ENCODE data around the gene APBA2.
"Not testable (repeated sequence)": the region's sequence is repeated elsewhere in the genome, so short reads cannot be mapped to it uniquely, and the experiment has no call there.

Gene APBA2

DNA sequence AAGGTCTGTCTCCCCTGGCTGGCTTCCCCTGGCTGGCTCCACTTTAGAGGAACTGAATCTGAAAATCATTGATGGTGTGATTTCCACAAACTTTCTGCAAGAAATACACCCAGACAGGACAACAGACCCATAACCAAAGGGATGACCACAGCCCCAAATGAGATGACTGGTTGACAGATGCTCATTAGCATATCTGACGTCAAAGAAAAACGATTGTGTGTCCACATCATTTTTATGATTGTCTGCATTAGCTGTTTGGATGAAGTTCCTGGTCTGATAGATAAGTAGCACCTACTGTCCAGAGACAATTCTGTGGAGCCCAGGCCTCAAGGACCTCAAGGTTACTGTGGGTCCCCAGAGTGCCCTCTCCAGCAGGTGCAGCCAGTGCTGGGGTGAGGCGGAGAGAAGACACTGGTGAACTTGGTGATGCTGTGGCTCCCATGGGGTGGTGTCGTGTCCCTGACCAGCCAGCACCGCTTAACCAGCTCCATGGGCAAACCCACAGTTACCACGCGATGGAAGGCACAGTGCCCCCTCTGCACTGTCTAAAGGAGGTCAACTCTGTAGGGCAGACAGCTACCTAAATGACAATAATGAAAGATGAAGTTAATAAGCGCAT, 256.5 kb downstream of the APBA2 start:
- DNase-seq = no peak

DNA sequence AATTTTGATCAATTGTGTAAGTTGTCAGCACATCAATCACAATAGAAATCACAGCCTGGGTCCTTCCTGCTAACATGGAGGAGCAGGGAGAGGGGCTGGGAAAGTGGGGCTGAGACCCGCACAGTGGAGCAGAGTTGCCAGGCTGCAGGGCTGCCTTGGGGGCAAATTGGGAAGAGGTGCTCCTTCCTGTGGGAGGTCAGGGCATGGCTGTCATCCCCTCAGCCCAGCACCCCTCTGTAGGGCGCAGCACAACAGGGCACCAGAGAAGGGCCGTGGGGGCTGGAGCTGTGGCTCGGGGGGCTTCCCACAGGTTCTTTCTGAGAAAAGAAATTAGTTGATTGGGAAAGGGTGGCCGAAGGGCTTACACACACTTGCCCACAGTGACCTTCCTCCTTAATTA, 257.5 kb downstream of the APBA2 start:
- no peak for DNase-seq

- no peak for DNase-seq
Observed at GRCh38 chr15:29143909-29144635, 258.3 kb downstream of the APBA2 start.

DNA sequence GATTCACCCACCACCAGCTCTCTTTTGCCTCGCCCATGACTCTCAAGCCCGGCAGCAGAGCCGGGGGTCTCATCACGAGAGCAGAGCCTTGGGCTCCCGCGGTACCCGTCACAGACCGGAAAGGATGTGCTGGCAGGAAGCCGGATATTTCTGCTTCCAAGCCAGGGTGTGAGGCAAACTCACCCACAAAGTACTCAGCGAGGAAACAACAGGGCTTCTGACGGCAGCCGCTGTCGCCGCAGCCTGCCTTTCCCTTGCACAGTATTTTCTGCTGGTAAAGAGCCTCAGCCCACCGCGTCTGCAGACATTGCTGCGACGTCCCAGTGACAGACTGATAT, 263.9 kb downstream of the APBA2 start:
- no peak for DNase-seq

- no peak for DNase-seq
Observed at GRCh38 chr15:29150515-29151483, 265.0 kb downstream of the APBA2 start.

DNA sequence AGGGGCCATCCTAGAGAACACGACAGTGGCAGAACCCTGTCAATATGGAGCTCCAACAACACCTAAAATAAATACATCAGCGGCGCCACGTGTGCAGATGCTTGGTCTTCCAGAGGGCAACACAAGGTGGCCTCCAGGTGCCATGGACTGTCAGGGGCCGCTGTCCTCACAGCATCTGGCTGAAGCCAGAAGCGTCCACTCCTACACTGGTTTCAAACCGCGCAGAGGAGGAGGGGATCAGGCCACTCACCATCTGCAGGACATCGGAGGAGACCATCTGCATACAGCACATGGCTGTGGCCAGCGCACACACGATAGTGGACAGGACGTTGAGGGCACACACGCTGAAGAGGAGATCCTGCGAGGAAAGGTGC, 265.7 kb downstream of the APBA2 start:
- DNase-seq = no peak

DNA sequence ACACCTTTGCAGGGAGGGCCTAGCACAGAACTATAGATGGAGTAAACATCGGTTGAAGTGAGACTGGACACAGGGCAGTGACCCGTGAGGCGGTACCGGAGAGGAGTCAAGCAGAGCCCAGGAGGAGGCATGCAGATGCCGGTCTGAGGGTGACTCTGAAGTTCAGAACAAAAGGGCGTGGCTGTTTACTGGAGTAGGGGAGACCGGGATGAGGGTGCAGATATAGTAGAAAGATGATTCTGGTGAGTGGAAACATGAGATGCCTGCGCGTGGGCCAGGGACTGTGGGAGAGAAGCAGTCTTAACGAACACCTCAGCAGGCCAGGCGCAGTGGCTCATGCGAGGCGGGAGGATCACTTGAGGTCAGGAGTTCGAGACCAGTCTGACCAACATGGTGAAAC, 270.7 kb downstream of the APBA2 start:
- no peak for DNase-seq

DNA sequence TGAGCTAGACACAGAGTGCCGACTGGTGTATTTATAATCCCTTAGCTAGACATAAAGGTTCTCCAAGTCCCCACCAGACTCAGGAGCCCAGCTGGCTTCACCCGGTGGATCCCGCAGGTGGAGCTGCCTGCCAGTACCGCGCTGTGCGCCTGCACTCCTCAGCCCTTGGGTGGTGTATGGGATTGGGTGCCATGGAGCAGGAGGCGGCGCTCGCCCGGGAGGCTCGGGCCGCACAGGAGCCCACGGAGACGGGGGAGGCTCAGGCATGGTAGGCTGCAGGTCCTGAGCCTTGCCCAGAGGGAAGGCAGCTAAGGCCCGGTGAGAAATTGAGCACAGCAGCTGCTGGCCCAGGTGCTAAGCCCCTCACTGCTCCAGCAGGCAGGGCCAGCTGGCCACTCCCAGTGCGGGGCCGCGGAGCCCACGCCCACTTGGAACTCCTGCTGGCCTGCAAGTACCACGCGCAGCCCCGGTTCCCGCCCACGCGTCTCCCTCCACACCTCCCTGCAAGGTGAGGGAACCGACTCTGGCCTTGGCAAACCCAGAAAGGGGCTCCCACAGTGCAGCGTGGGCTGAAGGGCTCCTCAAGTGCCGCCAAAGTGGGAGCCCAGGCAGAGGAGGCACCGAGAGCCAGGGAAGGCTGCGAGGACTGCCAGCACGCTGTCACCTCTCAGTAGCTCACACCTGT, 274.1 kb downstream of the APBA2 start:
- no peak for DNase-seq

GRCh38 chr15:29162411-29162810, 276.6 kb downstream of the APBA2 start:
- no peak for DNase-seq

GRCh38 chr15:29167122-29167521, 281.3 kb downstream of the APBA2 start:
- not testable (repeated sequence) for DNase-seq
